Retinal pigment epithelial cell (primary cell): ENCODE data around the gene PCBP2.
"Not testable (repeated sequence)": the region's sequence is repeated elsewhere in the genome, so short reads cannot be mapped to it uniquely, and the experiment has no call there.

Experiments
- DNase-seq: peaks from one replicate; pipeline ENCODE4 v3.0.0-alpha.2; 2010; ENCODE audit warnings: low read depth
- H3K4me3 ChIP-seq: 2 replicates; pipeline ENCODE4 v1.5.1; 2011; ENCODE audit warnings: mild to moderate bottlenecking, low read length, control low read depth, moderate library complexity
- TF ChIP-seq, protein P1 (sequence below): conservative IDR thresholded peaks from 2 replicates; pipeline ENCODE4 v1.5.1; 2011; ENCODE audit warnings: low read depth, low read length, control low read depth, inconsistent platforms

The PCBP2 gene

DNA sequence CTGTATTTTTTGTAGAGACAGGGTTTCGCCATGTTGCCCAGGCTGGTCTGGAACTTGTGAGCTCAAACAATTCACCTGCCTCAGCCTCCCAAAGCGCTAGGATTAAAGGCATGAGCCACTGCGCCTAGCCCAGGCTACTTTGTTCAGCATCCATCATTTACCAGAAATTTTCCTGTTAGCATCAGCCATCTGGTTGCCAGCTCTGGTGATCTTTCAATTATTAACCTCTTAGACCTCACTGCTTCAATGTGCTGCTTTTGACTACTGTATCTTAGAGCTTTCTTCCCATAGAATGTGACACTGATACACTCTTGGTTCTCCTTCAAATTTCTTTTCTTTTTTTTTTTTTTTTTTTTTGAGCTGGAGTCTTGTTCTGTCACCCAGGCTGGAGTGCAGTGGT, 33.7 kb upstream of the PCBP2 start:
- TF ChIP-seq, protein P1, sequence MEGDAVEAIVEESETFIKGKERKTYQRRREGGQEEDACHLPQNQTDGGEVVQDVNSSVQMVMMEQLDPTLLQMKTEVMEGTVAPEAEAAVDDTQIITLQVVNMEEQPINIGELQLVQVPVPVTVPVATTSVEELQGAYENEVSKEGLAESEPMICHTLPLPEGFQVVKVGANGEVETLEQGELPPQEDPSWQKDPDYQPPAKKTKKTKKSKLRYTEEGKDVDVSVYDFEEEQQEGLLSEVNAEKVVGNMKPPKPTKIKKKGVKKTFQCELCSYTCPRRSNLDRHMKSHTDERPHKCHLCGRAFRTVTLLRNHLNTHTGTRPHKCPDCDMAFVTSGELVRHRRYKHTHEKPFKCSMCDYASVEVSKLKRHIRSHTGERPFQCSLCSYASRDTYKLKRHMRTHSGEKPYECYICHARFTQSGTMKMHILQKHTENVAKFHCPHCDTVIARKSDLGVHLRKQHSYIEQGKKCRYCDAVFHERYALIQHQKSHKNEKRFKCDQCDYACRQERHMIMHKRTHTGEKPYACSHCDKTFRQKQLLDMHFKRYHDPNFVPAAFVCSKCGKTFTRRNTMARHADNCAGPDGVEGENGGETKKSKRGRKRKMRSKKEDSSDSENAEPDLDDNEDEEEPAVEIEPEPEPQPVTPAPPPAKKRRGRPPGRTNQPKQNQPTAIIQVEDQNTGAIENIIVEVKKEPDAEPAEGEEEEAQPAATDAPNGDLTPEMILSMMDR = no peak
- no peak for DNase-seq
- H3K4me3 ChIP-seq = no peak overlapping the region

GRCh38 chr12:53419756-53420155, 32.1 kb upstream of the PCBP2 start:
- H3K4me3 ChIP-seq = no peak overlapping the region
- TF ChIP-seq, protein P1 = no peak
- DNase-seq = no peak

- not testable (repeated sequence) for H3K4me3 ChIP-seq, DNase-seq
These were observed 29.7 kb upstream of the PCBP2 start for GRCh38 chr12:53422247-53422646.

- no peak for DNase-seq
- no peak within 1 kb of the TSS for H3K4me3 ChIP-seq
- TF ChIP-seq, protein P1 = no peak
These were observed 28.3 kb upstream of the PCBP2 start, which contains the start of gene AMHR2 for GRCh38 chr12:53423597-53423996. Gene AMHR2, plus strand, starts transcription at chr12:53423855. Its CDS starts 80 bp downstream, at chr12:53423935.

DNA sequence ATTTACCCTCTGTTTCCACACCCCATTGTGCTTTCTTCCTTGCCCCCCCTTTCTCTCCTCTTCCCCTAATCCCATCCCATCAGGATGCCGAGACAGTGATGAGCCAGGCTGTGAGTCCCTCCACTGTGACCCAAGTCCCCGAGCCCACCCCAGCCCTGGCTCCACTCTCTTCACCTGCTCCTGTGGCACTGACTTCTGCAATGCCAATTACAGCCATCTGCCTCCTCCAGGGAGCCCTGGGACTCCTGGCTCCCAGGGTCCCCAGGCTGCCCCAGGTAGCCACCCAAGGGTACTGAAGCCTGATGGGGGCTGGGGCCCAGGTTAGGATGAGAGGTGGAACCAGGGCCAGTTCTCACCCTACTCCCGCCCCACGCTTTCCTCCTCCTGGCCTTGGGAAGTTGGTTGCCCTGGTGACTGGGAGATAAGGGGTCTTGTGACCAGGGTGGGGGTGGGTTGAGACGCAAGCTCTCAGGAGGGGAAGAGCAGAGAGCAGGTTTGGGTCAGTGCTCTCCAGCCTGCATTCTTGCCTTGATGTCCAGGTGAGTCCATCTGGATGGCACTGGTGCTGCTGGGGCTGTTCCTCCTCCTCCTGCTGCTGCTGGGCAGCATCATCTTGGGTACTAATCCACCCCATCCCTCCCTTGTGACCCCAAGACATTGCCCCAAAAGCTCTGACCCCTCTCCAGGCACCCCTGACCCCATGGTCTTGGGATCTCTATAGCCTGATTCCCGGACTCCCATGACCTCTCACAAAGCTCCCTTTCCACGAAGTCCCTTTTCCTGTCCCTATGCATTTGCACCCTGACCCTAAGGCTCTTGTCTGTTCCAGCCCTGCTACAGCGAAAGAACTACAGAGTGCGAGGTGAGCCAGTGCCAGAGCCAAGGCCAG, 27.0 kb upstream of the PCBP2 start:
- no peak for DNase-seq
- TF ChIP-seq, protein P1 = no peak

GRCh38 chr12:53425515-53426150, 26.3 kb upstream of the PCBP2 start:
- DNase-seq = no peak
- TF ChIP-seq, protein P1 = no peak
- no peak overlapping the region for H3K4me3 ChIP-seq

More for the DNA sequence above, 27.0 kb upstream of the PCBP2 start:
- no peak overlapping the region for H3K4me3 ChIP-seq

- H3K4me3 ChIP-seq = no peak overlapping the region
- DNase-seq = no peak
- TF ChIP-seq, protein P1 = no peak
These were observed 23.9 kb upstream of the PCBP2 start for GRCh38 chr12:53427905-53428594.
